CD14-positive monocyte (primary cell): Measurements from ENCODE around the gene SLC1A7. TPM values are rescaled to one million over a fixed set of nuclear protein-coding genes. Genes with fewer than 3 reads are reported as not detected.

Experiments used
- DNase-seq, 3 donors: peaks; one replicate each; pipeline ENCODE4 v3.0.0-alpha.2; 2011 to 2022
- H2AFZ ChIP-seq: 2 replicates; pipeline ENCODE4 v1.6.0; 2012; ENCODE audit warnings: mild to moderate bottlenecking, low read depth, low read length, inconsistent platforms; ENCODE audit not compliant: insufficient read depth, poor library complexity, severe bottlenecking
- H3K27ac ChIP-seq, 2 donors: 1 replicate in 1 of 2; 2 replicates in 1 of 2; pipeline ENCODE4 v1.5.1; 2012 to 2013; ENCODE audit warnings: low read length in 2 of 2, control low read depth in 1 of 2, inconsistent platforms in 1 of 2, low read depth in 1 of 2, mild to moderate bottlenecking in 1 of 2
- H3K27me3 ChIP-seq, 2 donors: one replicate each; pipeline versions ENCODE4 v1.6.0 to v1.6.1; 2011 to 2013; ENCODE audit warnings: low read length in 2 of 2; ENCODE audit not compliant: control insufficient read depth in 2 of 2, insufficient read depth in 2 of 2
- H3K36me3 ChIP-seq, 2 donors: replicated peaks in 1 of 2; 1 replicate in 1 of 2; 2 replicates in 1 of 2; pipeline versions ENCODE4 v1.5.1 to v1.6.1; 2012 to 2013; ENCODE audit warnings: low read length in 2 of 2, control low read depth in 1 of 2, inconsistent platforms in 1 of 2, mild to moderate bottlenecking in 1 of 2; ENCODE audit not compliant: insufficient read depth in 2 of 2, control insufficient read depth in 1 of 2
- H3K4me1 ChIP-seq, 2 donors: 1 replicate in 1 of 2; 2 replicates in 1 of 2; pipeline versions ENCODE4 v1.5.1 to v1.6.1; 2012 to 2013; ENCODE audit warnings: low read length in 2 of 2, control low read depth in 1 of 2, inconsistent platforms in 1 of 2, mild to moderate bottlenecking in 1 of 2, moderate library complexity in 1 of 2; ENCODE audit not compliant: insufficient read depth in 2 of 2, control insufficient read depth in 1 of 2
- H3K4me2 ChIP-seq: replicated peaks from 2 replicates; pipeline ENCODE3; 2012; ENCODE audit warnings: low read length, moderate library complexity, mild to moderate bottlenecking; ENCODE audit not compliant: poor library complexity, severe bottlenecking; ENCODE audit errors: extremely low read depth
- H3K4me3 ChIP-seq, 3 experiments: fragments of 200-600 bp in 1 of 3; sonication (generic) in 1 of 3; replicated peaks in 1 of 3; 1 replicate in 2 of 3; 2 replicates in 1 of 3; pipeline ENCODE4 v1.5.1; 2011 to 2013; ENCODE audit warnings: low read length in 3 of 3, mild to moderate bottlenecking in 3 of 3, control low read depth in 2 of 3, low read depth in 2 of 3, inconsistent platforms in 1 of 3, moderate library complexity in 1 of 3
- H3K79me2 ChIP-seq: 2 replicates; pipeline ENCODE4 v1.6.0; 2012; ENCODE audit warnings: mild to moderate bottlenecking, control low read depth, inconsistent platforms, low read length, moderate library complexity; ENCODE audit not compliant: insufficient read depth
- H3K9ac ChIP-seq: 2 replicates; pipeline ENCODE4 v1.6.0; 2017; ENCODE audit warnings: low read length, mild to moderate bottlenecking; ENCODE audit not compliant: insufficient read depth, poor library complexity, severe bottlenecking
- H3K9me3 ChIP-seq, 2 donors: replicated peaks in 1 of 2; 1 replicate in 1 of 2; 2 replicates in 1 of 2; pipeline versions ENCODE4 v1.5.1 to v1.6.1; 2012 to 2013; ENCODE audit warnings: low read length in 2 of 2, control low read depth in 1 of 2; ENCODE audit not compliant: control insufficient read depth in 1 of 2, insufficient read depth in 1 of 2
- H4K20me1 ChIP-seq: 2 replicates; pipeline ENCODE4 v1.6.0; 2012; ENCODE audit warnings: mild to moderate bottlenecking, low read length, control low read depth, moderate library complexity; ENCODE audit not compliant: insufficient read depth
- H3K27ac Mint-ChIP-seq, 7 donors: one replicate each; pipeline ENCODE4 v1.8.0; 2020; ENCODE audit warnings: mild to moderate bottlenecking in 7 of 7, mixed read lengths in 7 of 7, moderate library complexity in 6 of 7, inconsistent platforms in 2 of 7
- H3K27me3 Mint-ChIP-seq, 3 donors: one replicate each; pipeline ENCODE4 v1.8.0; 2021 to 2022; ENCODE audit warnings: low read depth in 3 of 3, mild to moderate bottlenecking in 3 of 3, mixed read lengths in 3 of 3, moderate library complexity in 3 of 3, inconsistent platforms in 1 of 3
- H3K36me3 Mint-ChIP-seq, 2 donors: one replicate each; pipeline ENCODE4 v1.8.0; 2020; ENCODE audit warnings: mixed read lengths in 2 of 2, inconsistent platforms in 1 of 2, mild to moderate bottlenecking in 1 of 2
- H3K4me1 Mint-ChIP-seq: one replicate; pipeline ENCODE4 v1.8.0; 2020; ENCODE audit warnings: mild to moderate bottlenecking, mixed read lengths
- H3K4me3 Mint-ChIP-seq, 2 donors: one replicate each; pipeline ENCODE4 v1.8.0; 2020; ENCODE audit warnings: mild to moderate bottlenecking in 2 of 2, mixed read lengths in 2 of 2, moderate library complexity in 1 of 2
- H3K9me3 Mint-ChIP-seq, 7 donors: one replicate each; pipeline ENCODE4 v1.8.0; 2020 to 2022; ENCODE audit warnings: mixed read lengths in 7 of 7, mild to moderate bottlenecking in 6 of 7, moderate library complexity in 6 of 7, inconsistent platforms in 2 of 7
- WGBS: methylation state at CpG from one replicate; pipeline ENCODE4 v1.1.5; 2013; ENCODE audit warnings: missing lambda C conversion rate; ENCODE audit not compliant: insufficient coverage; 5-methylcytosine and 5-hydroxymethylcytosine counted together
- intact Hi-C, 2 donors: fragments of 100-400 bp; cut with micrococcal nuclease; formaldehyde crosslinking; loops; one replicate each; pipeline versions ENCODE4 v1.15.0 to v1.15.1; 2023
- polyA plus RNA-seq, 3 donors: library from polyadenylated mRNA; depleted of rRNA in 1 of 3; unstranded in 2 of 3; stranded (reverse) in 1 of 3; fragments of 300-500 nt in 2 of 3; fragments of >200 nt in 1 of 3; fragmentation: Illumina TruSeq in 2 of 3; gene quantifications; 1 replicate in 2 of 3; 2 replicates in 1 of 3; pipeline ENCODE4 v1.2.3, GENCODE V29; 2012 to 2021
- TF ChIP-seq, protein P1 (sequence below): fragments of 200-600 bp; IDR thresholded peaks from one replicate; pipeline ENCODE4 v1.8.0; 2022; ENCODE audit warnings: antibody characterized with exemption, mild to moderate bottlenecking

Gene SLC1A7
- polyA plus RNA-seq, 3 donors, result not detected

DNA sequence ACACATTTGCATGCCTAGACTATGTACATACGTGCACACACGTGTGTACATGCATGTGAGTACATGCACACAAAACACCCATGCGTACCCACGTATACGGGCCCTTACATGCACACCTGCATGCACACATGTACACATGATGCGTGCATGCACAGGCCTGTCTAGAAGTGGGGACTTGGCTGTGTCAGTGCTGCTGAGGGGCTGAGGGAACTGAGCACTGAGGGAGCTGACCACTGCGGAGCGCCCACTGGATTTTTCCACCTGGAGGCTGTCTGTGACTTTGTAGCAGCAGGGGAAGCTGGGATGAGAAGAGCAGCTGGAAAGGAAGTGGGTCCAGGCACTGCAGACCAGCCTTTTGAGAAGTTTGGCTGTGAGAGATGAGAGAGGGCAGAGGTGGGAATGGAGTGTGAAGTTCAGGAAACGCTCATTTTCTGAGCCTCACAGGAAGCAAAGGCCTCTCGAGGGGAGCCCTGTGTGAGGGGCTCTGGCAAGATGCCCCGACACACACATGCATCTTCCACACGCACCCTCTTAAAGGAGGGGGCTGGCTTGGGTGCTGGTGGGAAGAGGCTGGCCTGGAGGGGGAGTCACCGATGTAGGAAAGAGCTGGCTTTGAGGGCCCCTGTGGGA, 59.5 kb downstream of the SLC1A7 start:
- 78% methylated on average over 6 of the region's 13 CpGs for WGBS
- Histone ChIP-seq H3K36me3 (no peaks in the 10 kb centered on the region), H3K4me1 (no peaks in the 10 kb centered on the region), H3K79me2 (no peaks in the 10 kb centered on the region), H3K4me3 (no peak overlapping the region), H3K9ac (no peak overlapping the region), H4K20me1 (no peaks in the 10 kb centered on the region), H3K27ac (no peak overlapping the region), H3K4me2 (no peak overlapping the region), H3K9me3 (no peaks in the 10 kb centered on the region), H2AFZ (no peak overlapping the region), H3K27me3 (no peaks in the 10 kb centered on the region)
- Mint-ChIP-seq H3K9me3 (no peaks in the 10 kb centered on the region), H3K4me1 (no peaks in the 10 kb centered on the region), H3K27me3 (peaks cover 0 to 9% (median 2%) of the 10 kb centered on the region in 3 donors), H3K36me3 (no peaks in the 10 kb centered on the region), H3K27ac (no peak overlapping the region), H3K4me3 (no peak overlapping the region)
- intact Hi-C loops, result no loop called here
- no peak for DNase-seq
- TF ChIP-seq, protein P1, sequence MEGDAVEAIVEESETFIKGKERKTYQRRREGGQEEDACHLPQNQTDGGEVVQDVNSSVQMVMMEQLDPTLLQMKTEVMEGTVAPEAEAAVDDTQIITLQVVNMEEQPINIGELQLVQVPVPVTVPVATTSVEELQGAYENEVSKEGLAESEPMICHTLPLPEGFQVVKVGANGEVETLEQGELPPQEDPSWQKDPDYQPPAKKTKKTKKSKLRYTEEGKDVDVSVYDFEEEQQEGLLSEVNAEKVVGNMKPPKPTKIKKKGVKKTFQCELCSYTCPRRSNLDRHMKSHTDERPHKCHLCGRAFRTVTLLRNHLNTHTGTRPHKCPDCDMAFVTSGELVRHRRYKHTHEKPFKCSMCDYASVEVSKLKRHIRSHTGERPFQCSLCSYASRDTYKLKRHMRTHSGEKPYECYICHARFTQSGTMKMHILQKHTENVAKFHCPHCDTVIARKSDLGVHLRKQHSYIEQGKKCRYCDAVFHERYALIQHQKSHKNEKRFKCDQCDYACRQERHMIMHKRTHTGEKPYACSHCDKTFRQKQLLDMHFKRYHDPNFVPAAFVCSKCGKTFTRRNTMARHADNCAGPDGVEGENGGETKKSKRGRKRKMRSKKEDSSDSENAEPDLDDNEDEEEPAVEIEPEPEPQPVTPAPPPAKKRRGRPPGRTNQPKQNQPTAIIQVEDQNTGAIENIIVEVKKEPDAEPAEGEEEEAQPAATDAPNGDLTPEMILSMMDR, result no peak

DNA sequence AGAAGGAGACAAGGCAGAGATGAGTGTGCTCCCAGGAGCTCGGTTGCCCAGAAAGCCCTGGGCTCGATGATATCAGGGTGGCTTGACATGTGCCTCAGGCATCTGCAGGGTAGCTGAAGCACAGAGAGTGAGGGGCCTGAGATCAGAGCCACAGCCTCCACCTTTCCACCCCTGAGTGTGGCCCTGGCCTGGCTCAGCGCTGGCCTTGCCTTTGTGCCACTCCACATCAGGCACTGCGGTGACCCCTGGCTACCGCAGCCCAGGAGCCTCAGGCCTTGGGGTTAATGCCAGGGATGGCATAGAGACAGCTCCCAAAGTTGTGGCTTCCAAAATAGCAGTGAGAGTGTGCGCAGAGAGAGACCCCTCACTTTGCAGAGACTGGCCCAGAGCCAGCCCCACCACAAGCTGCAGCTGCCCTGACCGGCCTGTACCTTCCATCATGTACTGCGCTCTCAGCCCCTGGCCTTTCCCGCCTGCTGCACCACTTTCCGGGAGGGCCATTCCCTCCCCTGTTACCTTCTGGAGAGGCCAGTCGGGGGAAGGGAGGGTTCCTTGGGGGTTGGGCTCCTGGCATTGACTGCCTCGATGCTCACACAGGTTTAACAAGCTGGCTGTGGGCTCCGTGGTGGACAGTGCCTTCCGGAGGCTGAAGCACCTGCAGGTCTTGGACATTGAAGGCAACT, 60.9 kb downstream of the SLC1A7 start:
- H3K4me3 ChIP-seq, result no peak overlapping the region
- Mint-ChIP-seq H3K4me3 (no peak overlapping the region), H3K36me3 (no peaks in the 10 kb centered on the region), H3K27ac (peak overlapping the region in 1 of 7 donors; percentile 16), H3K9me3 (no peaks in the 10 kb centered on the region), H3K27me3 (peaks cover 0 to 9% (median 2%) of the 10 kb centered on the region in 3 donors), H3K4me1 (no peaks in the 10 kb centered on the region)
- no peaks in the 10 kb centered on the region for H3K36me3 ChIP-seq
- H3K79me2 ChIP-seq, result no peaks in the 10 kb centered on the region
- no peaks in the 10 kb centered on the region for H3K27me3 ChIP-seq
- WGBS, result 89% methylated on average over 13 of the region's 14 CpGs
- H3K9ac ChIP-seq, result no peak overlapping the region
- no peak overlapping the region for H3K4me2 ChIP-seq
- intact Hi-C loops, result no loop called here
- TF ChIP-seq, protein P1, result no peak
- no peak overlapping the region for H3K27ac ChIP-seq
- H3K4me1 ChIP-seq, result no peaks in the 10 kb centered on the region
- H2AFZ ChIP-seq, result no peak overlapping the region
- no peaks in the 10 kb centered on the region for H3K9me3 ChIP-seq
- DNase-seq, result no peak
- no peaks in the 10 kb centered on the region for H4K20me1 ChIP-seq
